ENCODE results near the gene DMAP1.

DNA sequence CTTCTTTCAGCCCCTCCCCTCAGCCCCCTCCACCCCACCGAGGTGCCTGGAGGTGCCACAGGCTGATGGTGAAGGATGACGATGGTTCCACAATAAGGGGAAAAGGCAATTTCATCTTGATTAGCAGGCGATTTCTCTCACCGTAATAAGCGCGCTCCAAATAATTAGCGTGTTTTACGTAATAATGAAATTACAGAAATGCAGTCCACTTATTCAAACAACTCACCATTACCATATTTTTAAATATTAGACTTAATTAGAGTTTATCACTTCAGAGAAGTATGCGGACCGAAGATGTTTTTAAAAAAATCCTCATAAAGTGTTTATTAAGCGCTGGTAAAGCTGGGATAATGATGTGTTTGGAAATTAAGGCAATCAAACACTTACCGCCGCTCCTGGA is 14.9 kb downstream of the DMAP1 start:
- TF ChIP-seq, protein P1, sequence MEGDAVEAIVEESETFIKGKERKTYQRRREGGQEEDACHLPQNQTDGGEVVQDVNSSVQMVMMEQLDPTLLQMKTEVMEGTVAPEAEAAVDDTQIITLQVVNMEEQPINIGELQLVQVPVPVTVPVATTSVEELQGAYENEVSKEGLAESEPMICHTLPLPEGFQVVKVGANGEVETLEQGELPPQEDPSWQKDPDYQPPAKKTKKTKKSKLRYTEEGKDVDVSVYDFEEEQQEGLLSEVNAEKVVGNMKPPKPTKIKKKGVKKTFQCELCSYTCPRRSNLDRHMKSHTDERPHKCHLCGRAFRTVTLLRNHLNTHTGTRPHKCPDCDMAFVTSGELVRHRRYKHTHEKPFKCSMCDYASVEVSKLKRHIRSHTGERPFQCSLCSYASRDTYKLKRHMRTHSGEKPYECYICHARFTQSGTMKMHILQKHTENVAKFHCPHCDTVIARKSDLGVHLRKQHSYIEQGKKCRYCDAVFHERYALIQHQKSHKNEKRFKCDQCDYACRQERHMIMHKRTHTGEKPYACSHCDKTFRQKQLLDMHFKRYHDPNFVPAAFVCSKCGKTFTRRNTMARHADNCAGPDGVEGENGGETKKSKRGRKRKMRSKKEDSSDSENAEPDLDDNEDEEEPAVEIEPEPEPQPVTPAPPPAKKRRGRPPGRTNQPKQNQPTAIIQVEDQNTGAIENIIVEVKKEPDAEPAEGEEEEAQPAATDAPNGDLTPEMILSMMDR (IDR thresholded peaks at IDR 0.05) = no peak
- no peak for TF ChIP-seq POLR2A (IDR thresholded peaks at IDR 0.05)
